CD4-positive, CD25-positive, alpha-beta regulatory T cell (primary cell): ENCODE results near the gene SEPHS1. TPM values are rescaled to one million over a fixed set of nuclear protein-coding genes. Genes with fewer than 3 reads are reported as not detected.

Experiments used
- ATAC-seq, 2 donors: fragments of 150-1000 bp; cut with Tn5 transposase; one replicate each; pipeline ENCODE4 v1.10.0; 2021; ENCODE audit warnings: low read depth in 2 of 2, moderate number of reproducible peaks in 2 of 2, moderate library complexity in 1 of 2
- DNase-seq, 3 donors: peaks; one replicate each; pipeline versions ENCODE4 v3.0.0 to v3.0.0-alpha.2; 2012 to 2022; ENCODE audit warnings: mixed read lengths in 1 of 3
- H3K27ac ChIP-seq: one replicate; pipeline ENCODE4 v1.7.0; 2013; ENCODE audit warnings: mild to moderate bottlenecking, low read length; ENCODE audit not compliant: insufficient read depth, poor library complexity, severe bottlenecking
- H3K27me3 ChIP-seq: one replicate; pipeline ENCODE4 v1.7.0; 2013; ENCODE audit warnings: low read length; ENCODE audit not compliant: control insufficient read depth, insufficient read depth
- H3K36me3 ChIP-seq: one replicate; pipeline ENCODE4 v1.7.0; 2013; ENCODE audit warnings: mild to moderate bottlenecking, low read length, moderate library complexity; ENCODE audit not compliant: control insufficient read depth, insufficient read depth
- H3K4me1 ChIP-seq: 2 replicates; pipeline ENCODE4 v1.7.0; 2013; ENCODE audit warnings: mild to moderate bottlenecking, low read length; ENCODE audit not compliant: insufficient read depth, control insufficient read depth, poor library complexity, severe bottlenecking
- H3K4me3 ChIP-seq: one replicate; pipeline ENCODE4 v1.7.0; 2013; ENCODE audit warnings: low read depth, mild to moderate bottlenecking, low read length, moderate library complexity
- H3K9me3 ChIP-seq, 2 experiments: 1 replicate in 1 of 2; 2 replicates in 1 of 2; pipeline ENCODE4 v1.7.0; 2013; ENCODE audit warnings: low read length in 2 of 2, mild to moderate bottlenecking in 1 of 2, moderate library complexity in 1 of 2; ENCODE audit not compliant: control insufficient read depth in 2 of 2
- H3K27ac Mint-ChIP-seq, 3 donors: one replicate each; pipeline ENCODE4 v1.8.0; 2020 to 2022; ENCODE audit warnings: mild to moderate bottlenecking in 3 of 3, mixed read lengths in 3 of 3, moderate library complexity in 2 of 3
- H3K27me3 Mint-ChIP-seq: one replicate; pipeline ENCODE4 v1.8.0; 2022; ENCODE audit warnings: mild to moderate bottlenecking, mixed read lengths
- H3K36me3 Mint-ChIP-seq: one replicate; pipeline ENCODE4 v1.8.0; 2020; ENCODE audit warnings: mixed read lengths
- H3K4me1 Mint-ChIP-seq, 4 donors: one replicate each; pipeline ENCODE4 v1.8.0; 2020 to 2022; ENCODE audit warnings: mixed read lengths in 4 of 4, mild to moderate bottlenecking in 1 of 4
- H3K4me3 Mint-ChIP-seq, 4 donors: one replicate each; pipeline ENCODE4 v1.8.0; 2020 to 2022; ENCODE audit warnings: mild to moderate bottlenecking in 4 of 4, mixed read lengths in 4 of 4, moderate library complexity in 3 of 4
- H3K9me3 Mint-ChIP-seq, 7 donors: one replicate each; pipeline ENCODE4 v1.8.0; 2020 to 2022; ENCODE audit warnings: mixed read lengths in 7 of 7, mild to moderate bottlenecking in 3 of 7, moderate library complexity in 2 of 7
- polyA plus RNA-seq, 4 donors: library from polyadenylated mRNA; unstranded; fragments of 300-500 nt; fragmentation: Illumina TruSeq; gene quantifications; one replicate each; pipeline ENCODE4 v1.2.3, GENCODE V29; 2021
- total RNA-seq: library from RNA; stranded (reverse); gene quantifications from one replicate; pipeline ENCODE4 v1.2.3, GENCODE V29; 2022

Gene SEPHS1
- total and polyA plus RNA-seq, 5 donors from 2014 or later = 14.6 to 26.6 (median 19.2) TPM

GRCh38 chr10:13346283-13347042 is 1.6 kb downstream of the SEPHS1 start:
- H3K27ac ChIP-seq = peak overlapping the region; percentile 72
- Mint-ChIP-seq H3K4me3 (peak overlapping the region; percentile 84 to 90 (median 89)), H3K27me3 (peaks cover 10% of the 10 kb centered on the region), H3K36me3 (peaks cover 9% of the 10 kb centered on the region), H3K4me1 (peaks cover 10 to 70% (median 45%) of the 10 kb centered on the region in 4 donors), H3K9me3 (peaks cover 0 to 3% (median 0%) of the 10 kb centered on the region in 7 donors), H3K27ac (peak overlapping the region; percentile 80 to 89 (median 86))
- H3K4me3 ChIP-seq = peak overlapping the region; percentile 77
- peaks cover 55% of the 10 kb centered on the region for H3K4me1 ChIP-seq
- ATAC-seq = no peak
- no peaks in the 10 kb centered on the region for H3K36me3 ChIP-seq
- no peak for DNase-seq
- no peaks in the 10 kb centered on the region for H3K9me3 ChIP-seq
- H3K27me3 ChIP-seq = no peaks in the 10 kb centered on the region

GRCh38 chr10:13340626-13341376 is 7.3 kb downstream of the SEPHS1 start:
- peak; percentile 78 for ATAC-seq
- H3K27ac ChIP-seq = peak overlapping the region; percentile 73
- peaks cover 30% of the 10 kb centered on the region for H3K4me1 ChIP-seq
- Mint-ChIP-seq H3K4me1 (peaks cover 11 to 64% (median 52%) of the 10 kb centered on the region in 4 donors), H3K27me3 (no peaks in the 10 kb centered on the region), H3K36me3 (peaks cover 28% of the 10 kb centered on the region), H3K27ac (peak overlapping the region; percentile 87 to 94 (median 91)), H3K4me3 (peak overlapping the region; percentile 51 to 91 (median 85)), H3K9me3 (no peaks in the 10 kb centered on the region)
- H3K36me3 ChIP-seq = peaks cover 8% of the 10 kb centered on the region
- H3K27me3 ChIP-seq = no peaks in the 10 kb centered on the region
- H3K9me3 ChIP-seq = no peaks in the 10 kb centered on the region
- H3K4me3 ChIP-seq = peak overlapping the region; percentile 88
- DNase-seq = peak; percentile 10 to 70 (median 52)

GRCh38 chr10:13340068-13340467 is 8.0 kb downstream of the SEPHS1 start:
- H3K27me3 ChIP-seq = no peaks in the 10 kb centered on the region
- H3K9me3 ChIP-seq = no peaks in the 10 kb centered on the region
- Mint-ChIP-seq H3K27ac (peak overlapping the region; percentile 87 to 94 (median 91)), H3K9me3 (no peaks in the 10 kb centered on the region), H3K36me3 (peaks cover 30% of the 10 kb centered on the region), H3K4me3 (peak overlapping the region; percentile 51 to 91 (median 85)), H3K4me1 (peaks cover 11 to 57% (median 46%) of the 10 kb centered on the region in 4 donors), H3K27me3 (no peaks in the 10 kb centered on the region)
- peak overlapping the region; percentile 88 for H3K4me3 ChIP-seq
- H3K27ac ChIP-seq = peak overlapping the region; percentile 73
- ATAC-seq (peak; percentile 40 to 55), DNase-seq (peak in 2 of 3 donors; percentile 28 to 42)
- H3K4me1 ChIP-seq = peaks cover 22% of the 10 kb centered on the region
- peaks cover 9% of the 10 kb centered on the region for H3K36me3 ChIP-seq

- no peaks in the 10 kb centered on the region for H3K27me3 ChIP-seq
Measured at GRCh38 chr10:13338390-13339110, 9.5 kb downstream of the SEPHS1 start.

GRCh38 chr10:13337827-13338196 is 10.3 kb downstream of the SEPHS1 start:
- Mint-ChIP-seq H3K4me3 (no peak overlapping the region), H3K9me3 (no peaks in the 10 kb centered on the region), H3K27ac (peak overlapping the region in 2 of 3 donors; percentile 71 to 87), H3K27me3 (no peaks in the 10 kb centered on the region), H3K36me3 (peaks cover 34% of the 10 kb centered on the region), H3K4me1 (peaks cover 11 to 44% (median 32%) of the 10 kb centered on the region in 4 donors)
- Histone ChIP-seq H3K4me1 (peaks cover 16% of the 10 kb centered on the region), H3K4me3 (no peak overlapping the region), H3K9me3 (no peaks in the 10 kb centered on the region), H3K36me3 (peaks cover 16% of the 10 kb centered on the region), H3K27ac (no peak overlapping the region), H3K27me3 (no peaks in the 10 kb centered on the region)
- ATAC-seq = no peak
- no peak for DNase-seq

More at GRCh38 chr10:13338390-13339110, 9.5 kb downstream of the SEPHS1 start:
- no peaks in the 10 kb centered on the region for H3K27me3 Mint-ChIP-seq
- peak overlapping the region in 2 of 4 donors; percentile 31 to 44 for H3K4me3 Mint-ChIP-seq
- H3K4me3 ChIP-seq = no peak overlapping the region
- peaks cover 11 to 48% (median 36%) of the 10 kb centered on the region in 4 donors for H3K4me1 Mint-ChIP-seq
- H3K36me3 ChIP-seq = peaks cover 16% of the 10 kb centered on the region
- H3K27ac ChIP-seq = no peak overlapping the region
- H3K4me1 ChIP-seq = peaks cover 16% of the 10 kb centered on the region
- peak overlapping the region in 2 of 3 donors; percentile 71 to 87 for H3K27ac Mint-ChIP-seq
- H3K36me3 Mint-ChIP-seq = peaks cover 34% of the 10 kb centered on the region
- DNase-seq (no peak), ATAC-seq (no peak)
- H3K9me3 Mint-ChIP-seq = no peaks in the 10 kb centered on the region
- H3K9me3 ChIP-seq = no peaks in the 10 kb centered on the region

- H3K36me3 Mint-ChIP-seq = peaks cover 34% of the 10 kb centered on the region
- no peak overlapping the region for H3K27ac ChIP-seq
- H3K27me3 ChIP-seq = no peaks in the 10 kb centered on the region
- peak overlapping the region in 2 of 3 donors; percentile 71 to 87 for H3K27ac Mint-ChIP-seq
- no peak for ATAC-seq
- peaks cover 19% of the 10 kb centered on the region for H3K36me3 ChIP-seq
- no peak overlapping the region for H3K4me3 ChIP-seq
- H3K4me1 Mint-ChIP-seq = peaks cover 11 to 40% (median 30%) of the 10 kb centered on the region in 4 donors
- H3K9me3 ChIP-seq = no peaks in the 10 kb centered on the region
- H3K4me3 Mint-ChIP-seq = no peak overlapping the region
- H3K4me1 ChIP-seq = peaks cover 16% of the 10 kb centered on the region
- no peak for DNase-seq
- H3K9me3 Mint-ChIP-seq = no peaks in the 10 kb centered on the region
- no peaks in the 10 kb centered on the region for H3K27me3 Mint-ChIP-seq
Measured at GRCh38 chr10:13337128-13337826, 10.8 kb downstream of the SEPHS1 start.

GRCh38 chr10:13335881-13336280 is 12.2 kb downstream of the SEPHS1 start:
- ATAC-seq = no peak

More at GRCh38 chr10:13335881-13336280, 12.2 kb downstream of the SEPHS1 start:
- H3K27ac Mint-ChIP-seq = no peak overlapping the region
- H3K4me3 Mint-ChIP-seq = no peak overlapping the region
- Histone ChIP-seq H3K27me3 (no peaks in the 10 kb centered on the region), H3K36me3 (peaks cover 32% of the 10 kb centered on the region), H3K4me1 (peaks cover 11% of the 10 kb centered on the region), H3K4me3 (no peak overlapping the region), H3K27ac (no peak overlapping the region), H3K9me3 (no peaks in the 10 kb centered on the region)
- peaks cover 8 to 34% (median 24%) of the 10 kb centered on the region in 4 donors for H3K4me1 Mint-ChIP-seq
- H3K9me3 Mint-ChIP-seq = no peaks in the 10 kb centered on the region
- H3K27me3 Mint-ChIP-seq = no peaks in the 10 kb centered on the region
- no peak for DNase-seq
- peaks cover 46% of the 10 kb centered on the region for H3K36me3 Mint-ChIP-seq
